ENCODE results near the gene IKBKE. TPM values are rescaled to one million over a fixed set of nuclear protein-coding genes. Genes with fewer than 3 reads are reported as not detected.

Gene IKBKE
- total and polyA plus RNA-seq, 10 of the 15 experiments (the other 5 are each of a cell fraction or from before 2014, with no cell fraction given), result 12.8 to 35.1 (median 23.1) TPM

DNA sequence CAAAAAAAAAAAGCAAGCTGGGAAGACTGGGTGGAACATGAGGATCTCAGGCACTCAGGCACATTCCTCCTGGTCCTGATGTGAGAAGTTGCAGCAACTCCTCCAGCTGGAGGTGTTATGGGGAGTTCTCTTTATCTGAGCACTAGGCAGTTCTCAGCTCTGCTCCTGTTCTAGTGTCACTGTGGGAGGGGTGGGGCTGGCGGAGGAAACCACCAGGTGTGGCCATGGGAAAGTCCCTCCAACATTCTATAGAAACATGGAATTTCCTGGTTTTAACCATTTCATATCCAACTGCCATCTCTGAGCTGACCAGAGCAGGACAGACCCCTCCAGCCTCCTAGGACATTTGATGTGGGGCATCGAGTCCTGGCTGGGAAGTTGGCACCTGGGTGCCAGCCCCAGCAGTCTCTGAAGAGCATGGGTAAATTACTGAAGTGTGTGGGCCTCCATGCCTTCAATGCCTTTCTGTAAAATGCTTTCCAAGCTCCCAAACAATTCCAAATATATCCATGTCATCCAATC lies 804 bp upstream of the IKBKE start (continued):
- TF ChIP-seq EGR1 (IDR thresholded peaks at IDR 0.05; ENCODE audit: borderline replicate concordance in 1 of 2, low read depth in 2 of 2, low read length in 2 of 2) (no peak), HSF1 (IDR thresholded peaks at IDR 0.05; ENCODE audit: low read depth, low read length) (no peak), SMAD1 (IDR thresholded peaks at IDR 0.05; ENCODE audit: low read depth, partially characterized antibody) (no peak), NBN (IDR thresholded peaks at IDR 0.05) (no peak), FOXM1 (IDR thresholded peaks at IDR 0.05; ENCODE audit: low read depth, low read length) (no peak), MEF2B (IDR thresholded peaks at IDR 0.05; ENCODE audit: partially characterized antibody, poor library complexity, severe bottlenecking) (no peak), NR2C1 (IDR thresholded peaks at IDR 0.05) (no peak), YY1 (IDR thresholded peaks at IDR 0.05; ENCODE audit: low read depth, low read length) (0 out of 2 replicates have a peak, but pooled peaks have one; percentile 11), RELB (IDR thresholded peaks at IDR 0.05; ENCODE audit: low read depth) (peak; percentile 58; the same call in 1 of the 2 replicates), DPF2 (IDR thresholded peaks at IDR 0.05) (peak; percentile 68), LARP7 (IDR thresholded peaks at IDR 0.05) (no peak), BHLHE40 (IDR thresholded peaks at IDR 0.05; ENCODE audit: borderline replicate concordance in 1 of 2, low read depth in 2 of 2, low read length in 1 of 2) (no peak), SMC3 (IDR thresholded peaks at IDR 0.05; ENCODE audit: borderline replicate concordance, low read length) (no peak), TBL1XR1 (IDR thresholded peaks at IDR 0.05; ENCODE audit: low read depth, low read length) (no peak), USF2 (IDR thresholded peaks at IDR 0.05; ENCODE audit: borderline replicate concordance, low read depth, low read length) (no peak), HDGF (IDR thresholded peaks at IDR 0.05) (no peak)
- TF ChIP-seq, protein P1, sequence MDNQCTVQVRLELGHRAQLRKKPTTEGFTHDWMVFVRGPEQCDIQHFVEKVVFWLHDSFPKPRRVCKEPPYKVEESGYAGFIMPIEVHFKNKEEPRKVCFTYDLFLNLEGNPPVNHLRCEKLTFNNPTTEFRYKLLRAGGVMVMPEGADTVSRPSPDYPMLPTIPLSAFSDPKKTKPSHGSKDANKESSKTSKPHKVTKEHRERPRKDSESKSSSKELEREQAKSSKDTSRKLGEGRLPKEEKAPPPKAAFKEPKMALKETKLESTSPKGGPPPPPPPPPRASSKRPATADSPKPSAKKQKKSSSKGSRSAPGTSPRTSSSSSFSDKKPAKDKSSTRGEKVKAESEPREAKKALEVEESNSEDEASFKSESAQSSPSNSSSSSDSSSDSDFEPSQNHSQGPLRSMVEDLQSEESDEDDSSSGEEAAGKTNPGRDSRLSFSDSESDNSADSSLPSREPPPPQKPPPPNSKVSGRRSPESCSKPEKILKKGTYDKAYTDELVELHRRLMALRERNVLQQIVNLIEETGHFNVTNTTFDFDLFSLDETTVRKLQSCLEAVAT (IDR thresholded peaks at IDR 0.05), result no peak
- TF ChIP-seq, protein P2, sequence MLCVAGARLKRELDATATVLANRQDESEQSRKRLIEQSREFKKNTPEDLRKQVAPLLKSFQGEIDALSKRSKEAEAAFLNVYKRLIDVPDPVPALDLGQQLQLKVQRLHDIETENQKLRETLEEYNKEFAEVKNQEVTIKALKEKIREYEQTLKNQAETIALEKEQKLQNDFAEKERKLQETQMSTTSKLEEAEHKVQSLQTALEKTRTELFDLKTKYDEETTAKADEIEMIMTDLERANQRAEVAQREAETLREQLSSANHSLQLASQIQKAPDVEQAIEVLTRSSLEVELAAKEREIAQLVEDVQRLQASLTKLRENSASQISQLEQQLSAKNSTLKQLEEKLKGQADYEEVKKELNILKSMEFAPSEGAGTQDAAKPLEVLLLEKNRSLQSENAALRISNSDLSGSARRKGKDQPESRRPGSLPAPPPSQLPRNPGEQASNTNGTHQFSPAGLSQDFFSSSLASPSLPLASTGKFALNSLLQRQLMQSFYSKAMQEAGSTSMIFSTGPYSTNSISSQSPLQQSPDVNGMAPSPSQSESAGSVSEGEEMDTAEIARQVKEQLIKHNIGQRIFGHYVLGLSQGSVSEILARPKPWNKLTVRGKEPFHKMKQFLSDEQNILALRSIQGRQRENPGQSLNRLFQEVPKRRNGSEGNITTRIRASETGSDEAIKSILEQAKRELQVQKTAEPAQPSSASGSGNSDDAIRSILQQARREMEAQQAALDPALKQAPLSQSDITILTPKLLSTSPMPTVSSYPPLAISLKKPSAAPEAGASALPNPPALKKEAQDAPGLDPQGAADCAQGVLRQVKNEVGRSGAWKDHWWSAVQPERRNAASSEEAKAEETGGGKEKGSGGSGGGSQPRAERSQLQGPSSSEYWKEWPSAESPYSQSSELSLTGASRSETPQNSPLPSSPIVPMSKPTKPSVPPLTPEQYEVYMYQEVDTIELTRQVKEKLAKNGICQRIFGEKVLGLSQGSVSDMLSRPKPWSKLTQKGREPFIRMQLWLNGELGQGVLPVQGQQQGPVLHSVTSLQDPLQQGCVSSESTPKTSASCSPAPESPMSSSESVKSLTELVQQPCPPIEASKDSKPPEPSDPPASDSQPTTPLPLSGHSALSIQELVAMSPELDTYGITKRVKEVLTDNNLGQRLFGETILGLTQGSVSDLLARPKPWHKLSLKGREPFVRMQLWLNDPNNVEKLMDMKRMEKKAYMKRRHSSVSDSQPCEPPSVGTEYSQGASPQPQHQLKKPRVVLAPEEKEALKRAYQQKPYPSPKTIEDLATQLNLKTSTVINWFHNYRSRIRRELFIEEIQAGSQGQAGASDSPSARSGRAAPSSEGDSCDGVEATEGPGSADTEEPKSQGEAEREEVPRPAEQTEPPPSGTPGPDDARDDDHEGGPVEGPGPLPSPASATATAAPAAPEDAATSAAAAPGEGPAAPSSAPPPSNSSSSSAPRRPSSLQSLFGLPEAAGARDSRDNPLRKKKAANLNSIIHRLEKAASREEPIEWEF (IDR thresholded peaks at IDR 0.05; ENCODE audit: insufficient replicate concordance, low read depth, low read length), result peak; percentile 27

Data from GM12878 (cell line).